PFSK-1 (cell line): Measurements from ENCODE around the gene PAM16.

Source experiments
- POLR2AphosphoS5 ChIP-seq: IDR thresholded peaks from 2 replicates; pipeline ENCODE4 v1.6.1; 2012; ENCODE audit warnings: low read depth, mild to moderate bottlenecking, control low read depth, low read length, moderate library complexity
- SIN3A ChIP-seq: IDR thresholded peaks from 2 replicates; pipeline ENCODE4 v1.6.1; 2012; ENCODE audit warnings: mild to moderate bottlenecking, low read length, moderate library complexity, borderline replicate concordance; ENCODE audit not compliant: insufficient read depth
- TAF1 ChIP-seq: IDR thresholded peaks from 2 replicates; pipeline ENCODE4 v1.6.1; 2012; ENCODE audit warnings: low read length, control low read depth, borderline replicate concordance; ENCODE audit not compliant: insufficient read depth
- TF ChIP-seq, protein P1 (sequence below), 2 experiments: IDR thresholded peaks; 2 replicates each; pipeline versions ENCODE4 v1.6.1 to v1.8.0; 2011 to 2012; ENCODE audit warnings: low read depth in 2 of 2, low read length in 2 of 2, control low read depth in 1 of 2, inconsistent platforms in 1 of 2, mild to moderate bottlenecking in 1 of 2, moderate library complexity in 1 of 2; ENCODE audit not compliant: insufficient read depth in 1 of 2

DNA sequence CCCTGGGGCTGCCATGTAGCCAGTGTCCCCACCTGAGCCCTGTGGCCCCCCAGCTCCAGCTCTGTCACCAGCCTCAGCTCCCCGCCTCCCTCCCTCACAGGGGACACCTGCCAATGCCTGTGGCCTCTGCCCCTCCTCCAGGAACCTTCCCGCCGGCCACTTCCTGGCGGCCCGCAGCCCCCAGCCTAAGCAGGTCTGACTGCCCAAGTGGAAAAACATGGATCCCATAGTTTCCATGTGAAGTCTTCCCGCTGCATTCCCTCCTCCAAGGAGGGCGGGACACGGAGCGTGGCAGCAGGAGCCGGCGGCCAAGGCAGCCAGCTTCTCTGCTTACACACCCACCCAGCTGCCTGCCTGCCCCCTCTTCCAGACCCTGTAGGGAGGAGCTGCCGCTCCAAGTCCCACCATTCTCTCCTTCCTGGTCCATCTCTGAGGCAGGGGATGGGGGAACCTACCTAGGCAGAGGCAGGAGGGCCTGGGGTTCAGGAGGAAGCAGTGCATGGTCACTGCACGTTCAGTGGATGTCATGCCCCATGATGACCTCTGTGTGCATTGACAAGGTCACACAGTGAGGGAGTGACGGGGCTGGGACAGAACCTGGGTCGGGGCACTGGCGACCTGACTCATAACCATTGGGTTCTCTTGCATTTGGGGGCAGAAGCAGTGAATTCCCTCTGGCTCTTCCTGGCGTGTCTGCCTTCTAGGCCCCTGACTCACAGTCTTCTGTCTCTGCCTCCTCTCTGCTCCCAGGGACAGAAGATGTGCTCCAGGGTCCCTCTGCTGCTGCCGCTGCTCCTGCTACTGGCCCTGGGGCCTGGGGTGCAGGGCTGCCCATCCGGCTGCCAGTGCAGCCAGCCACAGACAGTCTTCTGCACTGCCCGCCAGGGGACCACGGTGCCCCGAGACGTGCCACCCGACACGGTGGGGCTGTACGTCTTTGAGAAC lies 29.3 kb upstream of the PAM16 start:
- TF ChIP-seq SIN3A (no peak), TAF1 (no peak), POLR2AphosphoS5 (no peak)
- TF ChIP-seq, protein P1, sequence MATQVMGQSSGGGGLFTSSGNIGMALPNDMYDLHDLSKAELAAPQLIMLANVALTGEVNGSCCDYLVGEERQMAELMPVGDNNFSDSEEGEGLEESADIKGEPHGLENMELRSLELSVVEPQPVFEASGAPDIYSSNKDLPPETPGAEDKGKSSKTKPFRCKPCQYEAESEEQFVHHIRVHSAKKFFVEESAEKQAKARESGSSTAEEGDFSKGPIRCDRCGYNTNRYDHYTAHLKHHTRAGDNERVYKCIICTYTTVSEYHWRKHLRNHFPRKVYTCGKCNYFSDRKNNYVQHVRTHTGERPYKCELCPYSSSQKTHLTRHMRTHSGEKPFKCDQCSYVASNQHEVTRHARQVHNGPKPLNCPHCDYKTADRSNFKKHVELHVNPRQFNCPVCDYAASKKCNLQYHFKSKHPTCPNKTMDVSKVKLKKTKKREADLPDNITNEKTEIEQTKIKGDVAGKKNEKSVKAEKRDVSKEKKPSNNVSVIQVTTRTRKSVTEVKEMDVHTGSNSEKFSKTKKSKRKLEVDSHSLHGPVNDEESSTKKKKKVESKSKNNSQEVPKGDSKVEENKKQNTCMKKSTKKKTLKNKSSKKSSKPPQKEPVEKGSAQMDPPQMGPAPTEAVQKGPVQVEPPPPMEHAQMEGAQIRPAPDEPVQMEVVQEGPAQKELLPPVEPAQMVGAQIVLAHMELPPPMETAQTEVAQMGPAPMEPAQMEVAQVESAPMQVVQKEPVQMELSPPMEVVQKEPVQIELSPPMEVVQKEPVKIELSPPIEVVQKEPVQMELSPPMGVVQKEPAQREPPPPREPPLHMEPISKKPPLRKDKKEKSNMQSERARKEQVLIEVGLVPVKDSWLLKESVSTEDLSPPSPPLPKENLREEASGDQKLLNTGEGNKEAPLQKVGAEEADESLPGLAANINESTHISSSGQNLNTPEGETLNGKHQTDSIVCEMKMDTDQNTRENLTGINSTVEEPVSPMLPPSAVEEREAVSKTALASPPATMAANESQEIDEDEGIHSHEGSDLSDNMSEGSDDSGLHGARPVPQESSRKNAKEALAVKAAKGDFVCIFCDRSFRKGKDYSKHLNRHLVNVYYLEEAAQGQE (IDR thresholded peaks at IDR 0.05; ENCODE audit: insufficient read depth in 1 of 2, low read depth in 2 of 2, low read length in 2 of 2) = no peak
